Measurements from ENCODE around the gene TARDBP. TPM values are rescaled to one million over a fixed set of nuclear protein-coding genes. Genes with fewer than 3 reads are reported as not detected.

TARDBP gene
- total and polyA plus RNA-seq, 9 of the 15 experiments (the other 6 are each of a cell fraction or from before 2014, with no cell fraction given): 122 to 515 (median 243) TPM

DNA sequence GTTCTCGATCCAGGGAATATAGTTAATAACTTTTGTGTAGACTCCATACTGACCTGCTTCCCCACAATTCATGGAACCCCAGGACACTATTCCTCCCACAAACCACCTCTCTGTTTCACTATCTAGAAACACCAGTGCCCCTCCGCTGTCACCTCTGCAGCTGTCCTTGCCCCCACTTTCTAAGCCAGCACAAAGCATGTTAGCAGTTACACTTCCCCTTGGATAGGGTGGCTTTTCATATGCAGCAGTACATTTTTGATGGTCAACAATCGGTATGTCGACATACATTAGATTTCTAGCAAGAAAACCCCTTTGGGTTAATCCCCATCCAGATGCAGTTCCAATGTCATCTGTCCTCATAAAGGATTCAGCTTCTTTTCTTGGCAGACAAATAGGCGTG, 14.4 kb downstream of the TARDBP start:
- Histone ChIP-seq H2AFZ (ENCODE audit: low read depth, low read length) (no peak overlapping the region), H3K36me3 (ENCODE audit: control insufficient read depth, insufficient read depth, low read length) (peaks cover 54% of the 10 kb centered on the region), H3K4me3 (no peak overlapping the region), H4K20me1 (replicated peaks; ENCODE audit: control insufficient read depth, insufficient read depth, low read length) (no peaks in the 10 kb centered on the region), H3K27me3 (ENCODE audit: control insufficient read depth in 2 of 2, insufficient read depth in 2 of 2, low read length in 2 of 2) (no peaks in the 10 kb centered on the region), H3K4me1 (replicated peaks in 1 of 2; ENCODE audit: control insufficient read depth in 2 of 2, insufficient read depth in 2 of 2, low read length in 2 of 2) (no peaks in the 10 kb centered on the region), H3K9me1 (ENCODE audit: control insufficient read depth, insufficient read depth, low read length) (no peaks in the 10 kb centered on the region), H3K9me3 (replicated peaks; ENCODE audit: control insufficient read depth, insufficient read depth, low read depth, low read length) (no peaks in the 10 kb centered on the region), H3K27ac (ENCODE audit: extremely low read depth, low read depth, low read length) (no peak overlapping the region), H3K4me2 (ENCODE audit: insufficient read depth, low read length) (no peak overlapping the region), H3K9ac (ENCODE audit: insufficient read depth in 1 of 2, low read depth in 2 of 2, low read length in 2 of 2) (no peak overlapping the region), H3K79me2 (ENCODE audit: control insufficient read depth, insufficient read depth, low read length) (no peaks in the 10 kb centered on the region)
- intact Hi-C loops (cut with micrococcal nuclease): no loop called here
- WGBS (ENCODE audit: insufficient coverage, low coverage, missing lambda C conversion rate): 83% methylated on average over 5 of the region's 5 CpGs
- no TSS peak for BruUV-seq (replicated peaks)
- TF ChIP-seq ZNF584 (CRISPR knock-in tag; IDR thresholded peaks at IDR 0.05; ENCODE audit: low read depth): no peak
- no peak for TF ChIP-seq MTA1 (IDR thresholded peaks at IDR 0.05; ENCODE audit: borderline replicate concordance)
- peak; percentile 70 for TF ChIP-seq POLR2A (conservative IDR thresholded peaks at IDR 0.05)
- TF ChIP-seq GTF2A2 (tag; IDR thresholded peaks at IDR 0.05): no peak
- peak; percentile 35; the same call in 1 of the 2 replicates for TF ChIP-seq CEBPB (tag; IDR thresholded peaks at IDR 0.05)
- TF ChIP-seq GTF2F1 (IDR thresholded peaks at IDR 0.05; ENCODE audit: low read depth, low read length): no peak
- peak; percentile 12 for TF ChIP-seq PML (IDR thresholded peaks at IDR 0.05; ENCODE audit: low read length)
- TF ChIP-seq SUPT5H (IDR thresholded peaks at IDR 0.05): peak; percentile 60; the same call in 1 of the 2 replicates
- no peak for TF ChIP-seq TRIM28 (IDR thresholded peaks at IDR 0.05)
- TF ChIP-seq POLR2AphosphoS2 (IDR thresholded peaks at IDR 0.05; ENCODE audit: low read length): peak; percentile 92; the same call in 1 of the 2 replicates
- TF ChIP-seq MYNN (IDR thresholded peaks at IDR 0.05): 0 out of 2 replicates have a peak, but pooled peaks have one; percentile 15
- no peak for TF ChIP-seq MYNN (CRISPR knock-in tag; IDR thresholded peaks at IDR 0.05)
- no peak for TF ChIP-seq RBBP5 (IDR thresholded peaks at IDR 0.05; ENCODE audit: borderline replicate concordance, insufficient read depth, low read length, poor library complexity, severe bottlenecking)
- FAIRE-seq (no peak), ATAC-seq (peak; percentile 30), DNase-seq (ENCODE audit: extremely low read depth in 1 of 4, low spot score in 3 of 4) (no peak)
- CTCF ChIA-PET (ENCODE audit: low intra/inter-chr PET ratio): no interaction called here
- in situ Hi-C loops (cut with MboI): no loop called here
- POLR2A ChIA-PET: interaction anchor here (1.2 to 1.5 kb wide), 2 partner anchors 9 to 10 kb away, joined by 4 to 5 read pairs; no protein-coding TSS in a partner anchor

Measured in K562 (cell line).